ENCODE data around the gene MAP3K13.

DNA sequence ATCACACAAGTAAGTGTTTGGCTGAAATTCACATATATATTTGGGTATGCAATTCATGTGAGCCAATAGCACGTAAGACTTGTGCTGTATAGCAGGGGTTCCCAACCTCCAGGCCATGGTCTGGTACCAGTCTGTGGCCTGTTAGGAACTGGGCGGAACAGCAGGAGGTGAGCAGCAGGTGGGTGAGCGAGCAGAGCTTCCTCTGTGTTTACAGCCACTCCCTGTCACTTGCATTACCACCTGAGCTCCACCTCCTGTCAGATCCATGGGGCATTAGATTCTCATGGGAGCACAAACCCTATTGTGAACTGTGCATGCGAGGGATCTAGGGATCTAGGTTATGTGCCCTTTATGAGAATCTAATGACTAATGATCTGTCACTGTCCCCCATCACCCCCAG is 59.7 kb downstream of the MAP3K13 start:
- TF ChIP-seq, protein P1, sequence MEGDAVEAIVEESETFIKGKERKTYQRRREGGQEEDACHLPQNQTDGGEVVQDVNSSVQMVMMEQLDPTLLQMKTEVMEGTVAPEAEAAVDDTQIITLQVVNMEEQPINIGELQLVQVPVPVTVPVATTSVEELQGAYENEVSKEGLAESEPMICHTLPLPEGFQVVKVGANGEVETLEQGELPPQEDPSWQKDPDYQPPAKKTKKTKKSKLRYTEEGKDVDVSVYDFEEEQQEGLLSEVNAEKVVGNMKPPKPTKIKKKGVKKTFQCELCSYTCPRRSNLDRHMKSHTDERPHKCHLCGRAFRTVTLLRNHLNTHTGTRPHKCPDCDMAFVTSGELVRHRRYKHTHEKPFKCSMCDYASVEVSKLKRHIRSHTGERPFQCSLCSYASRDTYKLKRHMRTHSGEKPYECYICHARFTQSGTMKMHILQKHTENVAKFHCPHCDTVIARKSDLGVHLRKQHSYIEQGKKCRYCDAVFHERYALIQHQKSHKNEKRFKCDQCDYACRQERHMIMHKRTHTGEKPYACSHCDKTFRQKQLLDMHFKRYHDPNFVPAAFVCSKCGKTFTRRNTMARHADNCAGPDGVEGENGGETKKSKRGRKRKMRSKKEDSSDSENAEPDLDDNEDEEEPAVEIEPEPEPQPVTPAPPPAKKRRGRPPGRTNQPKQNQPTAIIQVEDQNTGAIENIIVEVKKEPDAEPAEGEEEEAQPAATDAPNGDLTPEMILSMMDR (IDR thresholded peaks at IDR 0.05), result no peak
- no peak for TF ChIP-seq POLR2A (IDR thresholded peaks at IDR 0.05)

Measured in testis (tissue), 2 donors.